ENCODE results near the gene EPYC. TPM values are rescaled to one million over a fixed set of nuclear protein-coding genes. Genes with fewer than 3 reads are reported as not detected.

Gene EPYC
- total and polyA plus RNA-seq, 2 donors (not counting 1 experiment from before 2014, with no cell fraction given) = not detected

DNA sequence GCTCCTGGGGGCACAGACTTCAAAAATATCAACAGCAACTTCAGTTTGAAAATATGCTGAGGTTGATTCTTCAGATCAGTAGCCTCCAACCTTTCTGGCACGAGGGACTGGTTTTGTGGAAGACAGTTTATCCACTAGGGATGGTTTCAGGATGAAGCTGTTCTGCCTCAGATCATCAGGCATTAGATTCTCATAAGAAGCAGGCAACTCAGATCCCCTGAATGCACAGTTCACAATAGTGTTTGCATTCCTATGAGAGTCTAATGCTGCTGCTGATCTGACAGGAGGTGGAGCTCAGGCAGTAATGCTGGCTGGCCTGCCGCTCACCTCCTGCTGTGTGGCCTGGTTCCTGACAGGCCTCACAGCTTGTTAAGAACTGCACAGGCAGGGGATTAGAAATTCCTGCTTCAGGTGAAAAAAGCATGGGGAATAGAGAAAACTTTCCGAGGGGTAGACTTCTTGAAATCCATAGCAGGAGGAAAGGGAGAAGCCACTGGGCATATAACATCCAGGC lies 12.8 kb downstream of the EPYC start:
- ChIA-PET POLR2A (no interaction called here), CTCF (no interaction called here)
- no peaks in the 10 kb centered on the region for H3K4me1 ChIP-seq (ENCODE audit: control insufficient read depth in 2 of 2, insufficient read depth in 2 of 2, low read length in 2 of 2)
- H3K4me3 ChIP-seq (ENCODE audit: control extremely low read depth in 1 of 5, extremely low read depth in 1 of 5, insufficient read depth in 1 of 5, low read depth in 2 of 5, low read length in 4 of 5) = no peak overlapping the region
- H3K79me2 ChIP-seq (ENCODE audit: control insufficient read depth, insufficient read depth, low read length) = no peaks in the 10 kb centered on the region
- H3K9me3 ChIP-seq (ENCODE audit: control extremely low read depth in 1 of 3, control insufficient read depth in 2 of 3, insufficient read depth in 1 of 3, low read length in 2 of 3) = no peaks in the 10 kb centered on the region
- ATAC-seq (ENCODE audit: low read depth) (no peak), DNase-seq (no peak)
- H3K27me3 ChIP-seq (replicated peaks in 1 of 4; ENCODE audit: control extremely low read depth in 1 of 4, control insufficient read depth in 3 of 4, insufficient read depth in 4 of 4, low read length in 3 of 4) = no peaks in the 10 kb centered on the region
- H2AFZ ChIP-seq (ENCODE audit: insufficient read depth, low read depth, low read length, poor library complexity, severe bottlenecking) = no peak overlapping the region
- H4K20me1 ChIP-seq (ENCODE audit: control insufficient read depth, insufficient read depth, low read length, poor library complexity, severe bottlenecking) = no peaks in the 10 kb centered on the region
- Mint-ChIP-seq H3K4me1 (no peaks in the 10 kb centered on the region), H3K27ac (no peak overlapping the region), H3K9me3 (ENCODE audit: insufficient read depth) (no peaks in the 10 kb centered on the region), H3K4me3 (no peak overlapping the region), H3K27me3 (peaks cover 6% of the 10 kb centered on the region)
- TF ChIP-seq, protein P1, sequence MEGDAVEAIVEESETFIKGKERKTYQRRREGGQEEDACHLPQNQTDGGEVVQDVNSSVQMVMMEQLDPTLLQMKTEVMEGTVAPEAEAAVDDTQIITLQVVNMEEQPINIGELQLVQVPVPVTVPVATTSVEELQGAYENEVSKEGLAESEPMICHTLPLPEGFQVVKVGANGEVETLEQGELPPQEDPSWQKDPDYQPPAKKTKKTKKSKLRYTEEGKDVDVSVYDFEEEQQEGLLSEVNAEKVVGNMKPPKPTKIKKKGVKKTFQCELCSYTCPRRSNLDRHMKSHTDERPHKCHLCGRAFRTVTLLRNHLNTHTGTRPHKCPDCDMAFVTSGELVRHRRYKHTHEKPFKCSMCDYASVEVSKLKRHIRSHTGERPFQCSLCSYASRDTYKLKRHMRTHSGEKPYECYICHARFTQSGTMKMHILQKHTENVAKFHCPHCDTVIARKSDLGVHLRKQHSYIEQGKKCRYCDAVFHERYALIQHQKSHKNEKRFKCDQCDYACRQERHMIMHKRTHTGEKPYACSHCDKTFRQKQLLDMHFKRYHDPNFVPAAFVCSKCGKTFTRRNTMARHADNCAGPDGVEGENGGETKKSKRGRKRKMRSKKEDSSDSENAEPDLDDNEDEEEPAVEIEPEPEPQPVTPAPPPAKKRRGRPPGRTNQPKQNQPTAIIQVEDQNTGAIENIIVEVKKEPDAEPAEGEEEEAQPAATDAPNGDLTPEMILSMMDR (IDR thresholded peaks at IDR 0.05) = no peak
- no peak for TF ChIP-seq EZH2 (IDR thresholded peaks at IDR 0.05; ENCODE audit: borderline replicate concordance, insufficient read depth, low read depth, low read length, poor library complexity, severe bottlenecking)
- H3K4me2 ChIP-seq (replicated peaks; ENCODE audit: low read depth, low read length, poor library complexity, severe bottlenecking) = no peak overlapping the region
- intact Hi-C loops (cut with micrococcal nuclease) = no loop called here
- WGBS (ENCODE audit: insufficient coverage) = 92% methylated on average over 3 of the region's 3 CpGs
- no peak overlapping the region for H3K9ac ChIP-seq (ENCODE audit: low read length)
- no peak overlapping the region for H3K27ac ChIP-seq (ENCODE audit: low read length in 2 of 2)
- H3K36me3 ChIP-seq (replicated peaks in 1 of 2; ENCODE audit: control extremely low read depth in 1 of 2, control insufficient read depth in 1 of 2, extremely low read depth in 1 of 2, insufficient read depth in 2 of 2, low read length in 1 of 2) = no peaks in the 10 kb centered on the region

DNA sequence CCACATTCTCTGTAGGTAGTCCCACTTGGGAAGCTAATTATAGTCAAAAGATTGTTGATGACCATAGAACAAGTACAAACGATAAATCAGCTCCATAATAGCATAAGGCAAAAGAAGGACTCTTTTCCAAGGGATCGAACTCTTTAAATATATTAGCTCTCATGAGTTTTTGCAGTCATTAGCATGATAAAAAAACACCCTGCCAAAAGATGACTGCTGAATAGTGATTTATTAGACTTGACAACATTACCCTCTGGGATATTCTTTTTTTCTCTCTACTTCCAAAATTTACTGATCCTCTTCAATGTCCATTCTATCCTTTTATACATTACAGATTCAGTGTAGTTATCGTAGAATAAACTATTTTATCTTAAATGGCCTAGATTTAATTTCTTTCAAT lies 14.2 kb downstream of the EPYC start:
- H3K4me1 ChIP-seq (ENCODE audit: control insufficient read depth in 2 of 2, insufficient read depth in 2 of 2, low read length in 2 of 2) = no peaks in the 10 kb centered on the region
- ChIA-PET CTCF (no interaction called here), POLR2A (no interaction called here)
- Mint-ChIP-seq H3K4me3 (no peak overlapping the region), H3K9me3 (ENCODE audit: insufficient read depth) (no peaks in the 10 kb centered on the region), H3K27me3 (peaks cover 7% of the 10 kb centered on the region), H3K27ac (no peak overlapping the region), H3K4me1 (no peaks in the 10 kb centered on the region)
- no CpG with 5 or more reads among the region's 3 CpGs for WGBS (ENCODE audit: insufficient coverage)
- ATAC-seq (ENCODE audit: low read depth) (no peak), DNase-seq (no peak)
- H3K9me3 ChIP-seq (ENCODE audit: control extremely low read depth in 1 of 3, control insufficient read depth in 2 of 3, insufficient read depth in 1 of 3, low read length in 2 of 3) = peaks cover 0 to 1% (median 0%) of the 10 kb centered on the region in 3 donors
- H3K27me3 ChIP-seq (replicated peaks in 1 of 4; ENCODE audit: control extremely low read depth in 1 of 4, control insufficient read depth in 3 of 4, insufficient read depth in 4 of 4, low read length in 3 of 4) = no peaks in the 10 kb centered on the region
- no peak overlapping the region for H3K27ac ChIP-seq (ENCODE audit: low read length in 2 of 2)
- no peak overlapping the region for H3K4me2 ChIP-seq (replicated peaks; ENCODE audit: low read depth, low read length, poor library complexity, severe bottlenecking)
- H3K9ac ChIP-seq (ENCODE audit: low read length) = no peak overlapping the region
- no peak overlapping the region for H3K4me3 ChIP-seq (ENCODE audit: control extremely low read depth in 1 of 5, extremely low read depth in 1 of 5, insufficient read depth in 1 of 5, low read depth in 2 of 5, low read length in 4 of 5)
- no peak overlapping the region for H2AFZ ChIP-seq (ENCODE audit: insufficient read depth, low read depth, low read length, poor library complexity, severe bottlenecking)
- no peak for TF ChIP-seq EZH2 (IDR thresholded peaks at IDR 0.05; ENCODE audit: borderline replicate concordance, insufficient read depth, low read depth, low read length, poor library complexity, severe bottlenecking)
- TF ChIP-seq, protein P1 (IDR thresholded peaks at IDR 0.05) = no peak
- H3K36me3 ChIP-seq (replicated peaks in 1 of 2; ENCODE audit: control extremely low read depth in 1 of 2, control insufficient read depth in 1 of 2, extremely low read depth in 1 of 2, insufficient read depth in 2 of 2, low read length in 1 of 2) = no peaks in the 10 kb centered on the region
- H3K79me2 ChIP-seq (ENCODE audit: control insufficient read depth, insufficient read depth, low read length) = no peaks in the 10 kb centered on the region
- H4K20me1 ChIP-seq (ENCODE audit: control insufficient read depth, insufficient read depth, low read length, poor library complexity, severe bottlenecking) = no peaks in the 10 kb centered on the region
- intact Hi-C loops (cut with micrococcal nuclease) = no loop called here
